GM19395 (cell line): ENCODE data around the gene ZSCAN23.
"Not testable (repeated sequence)": the region's sequence is repeated elsewhere in the genome, so short reads cannot be mapped to it uniquely, and the experiment has no call there.

Source experiments
- ATAC-seq: cut with Tn5 transposase; IDR thresholded peaks from one replicate; pipeline ENCODE4 v1.9.1; 2021; ENCODE audit warnings: mild to moderate bottlenecking, moderate library complexity; ENCODE audit not compliant: unreplicated experiment

The ZSCAN23 gene

GRCh38 chr6:28442586-28442985 lies 705 bp downstream of the ZSCAN23 start:
- no peak for ATAC-seq

DNA sequence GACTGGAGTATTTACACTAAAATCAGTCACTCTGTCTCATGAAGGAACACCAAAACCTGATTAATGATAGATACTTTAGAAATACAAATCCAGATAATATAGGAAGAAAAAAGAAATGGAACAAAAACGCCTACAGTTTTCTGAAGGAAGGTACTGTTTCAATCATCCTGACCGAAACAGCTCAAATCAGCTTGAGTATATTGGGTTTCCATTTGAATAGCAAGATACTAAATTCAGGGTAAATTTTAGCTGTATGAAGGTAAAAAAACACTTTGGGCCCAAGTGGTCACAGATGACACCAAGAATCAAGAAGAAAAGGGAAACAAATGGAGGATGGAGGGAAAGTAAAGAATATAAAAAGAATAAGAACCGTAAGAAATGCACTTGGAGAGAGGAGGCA lies 6.9 kb downstream of the ZSCAN23 start:
- ATAC-seq = no peak

- no peak for ATAC-seq
Observed at GRCh38 chr6:28433119-28433518, 10.2 kb downstream of the ZSCAN23 start.

DNA sequence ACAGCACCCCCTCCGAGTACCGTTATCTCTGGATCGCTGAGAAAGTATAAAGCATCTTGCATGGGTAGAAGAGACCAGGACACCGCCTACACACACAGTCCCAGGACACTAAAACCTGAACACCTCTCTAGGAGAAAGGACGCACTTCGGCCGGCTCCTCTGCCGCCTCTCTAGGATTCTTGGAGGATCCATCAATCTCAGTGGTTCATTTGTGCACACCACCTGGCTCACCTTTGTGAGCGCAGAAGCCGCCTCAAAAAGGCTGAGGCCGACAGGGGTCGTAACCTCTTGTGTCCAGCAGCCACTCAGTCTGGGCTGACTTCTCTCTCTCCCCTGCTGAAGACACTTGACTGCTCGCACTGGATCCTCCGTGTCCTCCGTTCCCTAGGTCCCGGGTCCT lies 13.5 kb downstream of the ZSCAN23 start:
- ATAC-seq = no peak

- ATAC-seq = no peak
Observed at GRCh38 chr6:28425944-28426541, 17.2 kb downstream of the ZSCAN23 start.

DNA sequence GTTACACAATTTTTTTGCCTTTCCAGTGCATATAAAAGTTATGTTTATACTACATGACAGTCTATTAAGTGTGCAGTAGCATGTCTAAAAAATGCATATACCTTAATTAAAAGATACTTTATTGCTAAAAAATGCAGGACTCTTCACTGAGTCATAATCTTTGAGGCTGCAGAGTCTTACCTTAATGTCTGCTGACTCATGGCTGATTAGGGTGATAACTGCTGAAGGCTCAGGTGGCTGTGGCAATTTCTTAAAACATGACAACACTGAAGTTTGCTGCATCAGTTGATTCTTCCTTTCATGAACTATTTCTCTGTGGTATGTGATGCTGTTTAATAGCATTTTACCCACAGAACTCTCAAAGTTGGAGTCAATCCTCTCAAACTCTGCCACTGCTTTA lies 19.1 kb downstream of the ZSCAN23 start:
- ATAC-seq = no peak

DNA sequence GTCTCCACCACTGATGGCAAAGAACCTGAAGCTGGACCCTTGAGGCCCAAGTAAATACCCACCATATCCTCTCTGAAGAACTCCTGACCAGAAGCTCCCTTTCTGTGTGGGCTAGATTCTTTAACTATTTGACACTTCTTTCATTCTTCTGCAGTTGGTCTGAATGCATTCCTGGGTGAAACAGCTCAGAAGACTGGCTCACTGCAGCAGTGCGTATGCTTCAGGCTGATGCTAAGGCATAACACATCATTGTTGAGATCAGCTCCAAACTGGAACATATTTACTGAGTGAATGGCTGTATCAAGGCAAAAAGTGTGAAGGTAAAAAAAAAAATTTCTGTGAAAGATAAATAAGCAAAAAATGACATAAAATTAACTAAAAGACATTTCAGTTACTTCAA lies 19.7 kb downstream of the ZSCAN23 start:
- no peak for ATAC-seq

DNA sequence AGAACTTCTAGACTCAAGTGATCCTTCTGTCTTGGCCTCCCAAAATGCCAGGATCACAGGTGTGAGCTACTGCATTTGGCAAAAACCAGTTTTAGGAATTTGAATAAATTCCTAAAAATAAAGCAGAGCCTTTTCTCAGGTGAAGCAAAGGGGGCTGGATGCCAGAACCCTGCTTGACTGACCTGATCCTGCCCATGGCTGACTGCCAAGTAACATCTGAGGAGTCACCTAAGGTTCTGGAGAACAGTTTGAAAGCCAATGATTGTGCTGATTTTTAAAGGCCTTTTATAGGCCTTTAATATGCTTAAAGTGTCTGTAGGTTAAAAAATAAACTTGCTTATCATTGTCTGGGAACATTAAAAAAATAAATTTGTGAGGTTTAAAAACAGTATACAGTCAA lies 29.6 kb downstream of the ZSCAN23 start:
- ATAC-seq = no peak

- no peak for ATAC-seq
Observed at GRCh38 chr6:28410767-28411166, 32.5 kb downstream of the ZSCAN23 start.

GRCh38 chr6:28408076-28408802 lies 35.1 kb downstream of the ZSCAN23 start:
- ATAC-seq = no peak

DNA sequence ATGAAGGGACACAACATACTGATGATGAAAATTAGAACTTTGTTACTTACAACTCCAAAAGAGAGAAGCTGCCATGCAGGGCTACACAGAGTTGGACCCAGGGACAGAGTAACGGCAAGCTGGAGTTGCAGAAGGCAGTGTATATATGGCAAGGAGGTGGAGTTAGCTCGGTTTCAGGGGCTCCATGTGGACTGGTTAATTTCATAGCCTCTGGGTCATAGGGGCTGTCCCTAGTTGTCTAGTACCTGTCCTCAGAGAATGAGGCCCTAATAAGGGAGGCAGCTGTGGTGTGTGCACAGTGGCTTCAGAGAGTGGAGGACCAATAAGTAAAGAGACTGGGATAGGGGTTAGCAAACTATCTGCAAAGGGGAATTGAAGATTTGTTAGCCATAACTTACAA lies 35.9 kb downstream of the ZSCAN23 start:
- no peak for ATAC-seq

DNA sequence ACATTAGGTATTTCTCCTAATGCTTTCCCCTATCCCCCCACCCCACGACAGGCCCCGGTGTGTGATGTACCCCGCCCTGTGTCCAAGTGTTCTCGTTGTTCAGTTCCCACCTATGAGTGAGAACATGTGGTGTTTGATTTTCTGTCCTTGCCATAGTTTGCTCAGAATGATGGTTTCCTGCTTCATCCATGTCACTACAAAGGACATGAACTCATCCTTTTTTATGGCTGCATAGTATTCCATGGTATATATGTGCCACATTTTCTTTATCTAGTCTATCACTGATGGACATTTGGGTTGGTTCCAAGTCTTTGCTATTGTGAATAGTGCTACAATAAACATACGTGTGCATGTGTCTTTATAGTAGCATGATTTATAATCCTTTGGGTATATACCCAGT lies 39.4 kb downstream of the ZSCAN23 start:
- not testable (repeated sequence) for ATAC-seq

- no peak for ATAC-seq
Observed at GRCh38 chr6:28402197-28402596, 41.1 kb downstream of the ZSCAN23 start.

- ATAC-seq = no peak
Observed at GRCh38 chr6:28401172-28401571, 42.1 kb downstream of the ZSCAN23 start.

DNA sequence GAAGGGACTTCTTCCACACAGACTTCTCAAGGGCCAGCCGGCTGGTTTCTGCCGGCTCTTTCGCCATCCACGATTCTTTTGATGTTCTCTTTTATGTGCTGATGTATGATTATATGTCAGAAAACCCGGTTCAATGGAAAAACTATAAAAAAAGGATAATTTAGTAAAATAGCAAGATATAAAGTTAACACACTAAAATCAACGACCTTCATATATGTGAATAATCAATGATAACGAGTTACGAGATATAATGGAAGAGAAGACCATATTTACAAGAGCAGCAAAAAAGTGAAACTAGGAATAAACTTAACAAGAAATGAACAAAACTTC lies 43.2 kb downstream of the ZSCAN23 start:
- ATAC-seq = no peak

- peak; percentile 84 for ATAC-seq
Observed at GRCh38 chr6:28399350-28400121, 43.8 kb downstream of the ZSCAN23 start, which contains the start of gene ZSCAN12. TSS of gene ZSCAN12 (minus strand) at chr6:28399747. CDS start at chr6:28398405, 1,342 bp downstream.

DNA sequence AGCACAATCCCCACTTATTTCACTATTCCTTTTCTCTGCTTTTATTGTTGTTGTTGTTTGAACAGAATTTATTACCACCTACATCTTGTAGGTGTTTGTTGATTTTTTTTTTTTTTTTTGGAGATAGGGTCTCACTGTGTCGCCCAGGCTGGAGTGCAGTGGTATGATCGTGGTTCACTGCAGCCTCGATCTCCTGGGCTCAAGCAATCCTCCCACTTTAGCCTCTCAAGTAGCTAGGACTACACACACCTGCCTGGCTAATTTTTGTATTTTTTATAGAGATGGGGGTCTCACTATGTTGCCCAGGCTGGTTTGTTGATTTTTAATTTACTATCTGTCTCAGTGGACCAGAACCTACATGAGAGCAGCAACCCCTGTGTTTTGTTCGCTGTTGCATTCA lies 47.4 kb downstream of the ZSCAN23 start:
- no peak for ATAC-seq

DNA sequence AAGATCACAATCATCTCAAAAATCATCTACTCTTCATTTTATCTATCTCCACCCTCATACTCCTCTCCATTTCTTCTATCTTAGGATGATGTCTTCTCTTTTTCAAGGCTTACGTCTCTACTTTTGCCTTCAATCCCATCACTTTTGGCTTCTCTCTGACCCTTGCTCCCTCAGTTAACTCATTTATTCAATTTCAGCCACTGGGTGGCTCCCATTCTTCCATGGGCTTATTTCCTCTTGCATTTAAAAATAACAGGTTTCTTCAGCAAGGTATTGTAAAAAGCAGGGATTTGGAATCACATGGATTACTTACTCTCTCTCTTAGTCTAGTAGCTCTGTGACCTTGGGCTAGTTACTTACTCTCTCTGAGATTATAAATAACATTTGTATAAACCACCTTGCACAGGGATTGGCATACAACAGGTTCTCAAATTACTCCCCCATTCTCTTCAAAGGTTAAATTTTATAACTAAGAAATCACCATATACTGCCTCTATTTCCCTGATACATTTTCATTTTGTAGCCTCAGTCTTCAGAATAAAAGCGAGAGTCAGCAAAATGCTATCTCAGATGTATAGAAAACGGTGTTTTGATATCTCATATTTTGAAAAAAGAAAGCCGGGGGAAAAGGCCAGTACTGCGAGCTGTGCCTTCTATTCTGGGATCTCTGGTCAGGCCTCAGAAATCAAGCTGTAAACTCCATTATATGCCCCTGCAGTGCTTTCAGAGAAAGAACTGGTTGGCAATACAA lies 49.2 kb downstream of the ZSCAN23 start:
- ATAC-seq = no peak

DNA sequence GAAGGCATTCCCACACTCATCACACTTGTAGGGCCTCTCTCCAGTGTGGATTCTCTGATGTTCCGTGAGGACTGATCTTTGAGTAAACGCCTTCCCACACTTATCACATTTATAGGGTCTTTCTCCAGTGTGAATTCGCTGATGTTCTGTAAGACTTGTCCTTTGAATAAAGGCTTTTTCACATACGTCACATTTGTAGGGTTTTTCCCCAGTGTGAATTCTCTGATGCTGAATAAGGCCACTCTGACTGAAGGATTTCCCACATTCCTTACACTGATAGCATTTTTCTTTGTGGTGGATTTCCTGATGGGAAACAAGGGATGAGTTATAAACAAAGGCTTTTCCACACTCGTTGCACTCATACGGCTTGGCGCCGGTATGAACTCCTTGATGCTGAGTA lies 52.6 kb downstream of the ZSCAN23 start:
- ATAC-seq = no peak

DNA sequence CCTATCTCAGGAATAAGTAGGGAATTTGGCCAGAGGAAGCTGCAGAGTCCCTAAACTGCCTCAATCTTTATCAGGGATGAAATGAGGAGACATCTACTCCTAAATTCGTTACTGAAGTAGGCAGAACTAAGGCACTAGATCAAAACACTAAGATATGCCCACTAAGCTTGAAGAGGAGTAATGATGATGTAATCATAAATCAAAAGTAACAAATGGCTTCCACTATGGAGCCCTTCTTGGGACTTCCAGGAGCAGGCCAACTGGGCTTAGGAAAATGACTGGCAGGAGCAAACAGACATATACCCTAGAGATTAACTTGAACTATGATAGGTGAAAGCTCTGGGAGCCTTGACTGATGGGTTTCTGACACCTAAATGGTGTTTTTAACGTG lies 59.2 kb downstream of the ZSCAN23 start:
- ATAC-seq = no peak
